Colon (tissue), 2 donors: ENCODE measurements around the gene MCUR1.
A peak's percentile ranks its signal among the peaks of the same experiment; 100 is the strongest.
"Not testable (repeated sequence)": the region's sequence is repeated elsewhere in the genome, so short reads cannot be mapped to it uniquely, and the experiment has no call there.

Experiments used
- FAIRE-seq: peaks from 2 replicates; lab custom pipeline; 2012; peaks lifted over from hg19 to GRCh38; lab: Jason Lieb, UNC
- donor health status: control.
- donor health status: control.

The MCUR1 gene

GRCh38 chr6:13828656-13829301, 14.4 kb upstream of the MCUR1 start:
- not testable (repeated sequence) for FAIRE-seq

DNA sequence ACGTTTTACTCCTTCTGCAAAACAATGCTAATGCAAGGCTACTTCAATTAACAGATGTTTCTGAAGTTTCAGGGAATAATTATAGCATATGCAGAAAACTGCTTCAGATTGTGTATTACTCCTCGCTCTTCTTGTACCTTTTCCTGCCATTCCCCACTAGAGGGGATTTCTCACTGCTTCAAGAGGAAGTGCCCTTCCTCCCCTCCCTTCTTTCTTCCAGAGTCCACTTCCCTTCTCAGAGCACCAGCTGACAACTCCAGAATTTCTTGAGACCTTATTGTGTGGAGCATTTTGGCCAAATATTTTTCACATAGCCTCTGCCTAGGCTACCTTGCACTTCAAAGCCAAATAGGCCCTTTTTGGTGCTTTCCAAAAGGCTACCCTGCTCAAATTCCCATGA, 12.7 kb upstream of the MCUR1 start:
- no peak for FAIRE-seq

DNA sequence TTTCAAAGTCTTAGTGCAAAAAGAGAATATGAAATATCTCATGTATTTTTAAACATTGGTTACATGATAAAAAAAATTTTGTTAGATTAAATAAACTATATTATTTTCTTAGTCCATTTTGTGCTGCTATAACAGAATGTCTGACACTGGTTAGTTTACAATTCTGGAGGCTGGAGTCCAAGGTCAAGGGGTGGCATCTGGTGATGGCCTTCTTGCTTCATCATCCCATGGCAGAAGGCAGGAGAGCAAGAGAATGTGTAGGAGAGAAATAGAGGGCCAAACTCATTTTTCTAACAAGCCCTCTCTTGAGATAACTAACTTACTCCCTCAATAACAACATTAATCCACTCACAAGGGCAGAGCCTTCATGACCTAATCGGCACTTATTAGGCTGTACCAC, 11.5 kb upstream of the MCUR1 start:
- no peak for FAIRE-seq

- FAIRE-seq, result no peak
Observed at GRCh38 chr6:13818341-13818740, 4.0 kb upstream of the MCUR1 start.

DNA sequence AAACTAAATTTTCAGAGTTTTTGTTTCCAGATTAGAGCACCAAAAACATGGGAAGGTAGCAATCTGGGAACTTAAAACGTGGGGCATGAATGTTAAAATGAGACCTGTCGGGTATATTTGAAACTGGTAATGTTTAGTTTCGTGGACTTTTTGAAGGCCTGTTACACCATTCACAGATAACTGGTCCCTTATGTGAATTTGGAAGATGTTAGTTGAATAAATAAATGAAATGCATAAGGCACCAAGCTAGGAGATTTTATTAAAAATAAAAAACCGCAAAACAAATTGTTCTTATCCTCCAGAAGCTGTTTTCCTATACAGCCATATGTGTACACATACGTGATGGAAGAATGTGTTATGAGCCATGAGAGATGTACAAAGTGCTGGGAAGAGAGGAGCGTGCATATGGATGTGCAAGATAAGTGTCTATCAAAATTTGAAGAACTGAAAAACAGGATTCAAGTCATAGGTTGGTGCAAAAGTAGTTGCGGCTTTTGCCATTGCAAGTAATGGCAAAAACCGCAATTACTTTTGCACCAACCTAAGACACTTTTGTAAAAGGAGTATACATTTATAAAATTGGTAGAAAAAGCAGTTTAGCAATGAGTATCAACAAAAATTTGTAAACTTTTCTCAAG, 700 bp upstream of the MCUR1 start:
- FAIRE-seq, result no peak

- no peak for FAIRE-seq
Observed at GRCh38 chr6:13813621-13814175, 659 bp downstream of the MCUR1 start.

DNA sequence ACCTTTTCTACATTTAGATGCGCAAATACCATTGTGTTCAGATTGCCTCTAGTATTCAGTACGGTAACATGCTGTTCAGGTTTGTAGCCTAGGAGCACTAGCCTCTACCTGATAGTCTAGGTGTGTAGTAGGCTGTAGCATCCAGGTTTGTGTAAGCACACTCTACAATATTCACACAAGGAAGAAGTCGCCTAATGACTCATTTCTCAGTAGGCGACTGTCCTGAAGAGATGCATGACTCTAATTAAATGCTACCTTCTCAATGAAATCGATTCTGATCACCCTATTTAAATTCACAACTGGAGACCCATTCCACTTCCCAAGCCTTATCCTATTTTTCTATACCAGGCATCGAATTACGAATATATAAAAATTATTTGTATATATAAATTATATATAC, 1.3 kb downstream of the MCUR1 start:
- FAIRE-seq, result no peak

GRCh38 chr6:13812359-13812642, 2.1 kb downstream of the MCUR1 start:
- no peak for FAIRE-seq

DNA sequence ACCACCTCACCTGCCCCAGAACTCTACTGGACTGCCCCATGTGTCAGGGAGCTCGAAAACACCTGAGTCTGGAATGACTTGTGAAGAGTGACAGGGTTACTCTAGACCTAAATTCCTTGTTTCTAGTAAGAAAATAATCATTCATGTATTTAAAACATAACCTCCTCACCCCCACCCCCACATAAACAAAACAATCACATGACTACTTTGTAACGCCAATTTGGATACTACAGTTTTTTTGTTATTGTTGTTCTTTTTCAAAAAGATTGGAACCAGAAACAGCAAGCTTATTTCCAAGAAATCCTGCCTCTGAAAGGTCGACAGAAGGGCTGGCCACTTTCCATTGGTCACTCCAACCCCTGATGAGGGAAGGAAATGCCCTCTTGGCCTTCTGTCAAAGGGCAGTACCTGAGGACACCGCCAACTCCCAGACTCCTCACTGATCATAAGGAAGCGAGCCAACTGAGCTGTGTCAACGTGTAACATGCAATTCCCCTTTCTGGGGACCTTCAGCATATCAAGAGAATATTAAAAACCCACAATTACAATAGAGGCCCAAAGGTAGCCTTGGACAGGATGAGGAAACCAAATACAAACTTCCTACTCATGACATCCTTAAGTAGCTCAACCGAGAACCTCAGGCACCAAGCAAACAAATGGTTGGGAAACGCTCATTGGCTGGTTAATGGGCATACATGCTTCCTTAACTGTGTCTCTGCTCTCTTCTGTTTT, 2.6 kb downstream of the MCUR1 start:
- FAIRE-seq, result no peak

DNA sequence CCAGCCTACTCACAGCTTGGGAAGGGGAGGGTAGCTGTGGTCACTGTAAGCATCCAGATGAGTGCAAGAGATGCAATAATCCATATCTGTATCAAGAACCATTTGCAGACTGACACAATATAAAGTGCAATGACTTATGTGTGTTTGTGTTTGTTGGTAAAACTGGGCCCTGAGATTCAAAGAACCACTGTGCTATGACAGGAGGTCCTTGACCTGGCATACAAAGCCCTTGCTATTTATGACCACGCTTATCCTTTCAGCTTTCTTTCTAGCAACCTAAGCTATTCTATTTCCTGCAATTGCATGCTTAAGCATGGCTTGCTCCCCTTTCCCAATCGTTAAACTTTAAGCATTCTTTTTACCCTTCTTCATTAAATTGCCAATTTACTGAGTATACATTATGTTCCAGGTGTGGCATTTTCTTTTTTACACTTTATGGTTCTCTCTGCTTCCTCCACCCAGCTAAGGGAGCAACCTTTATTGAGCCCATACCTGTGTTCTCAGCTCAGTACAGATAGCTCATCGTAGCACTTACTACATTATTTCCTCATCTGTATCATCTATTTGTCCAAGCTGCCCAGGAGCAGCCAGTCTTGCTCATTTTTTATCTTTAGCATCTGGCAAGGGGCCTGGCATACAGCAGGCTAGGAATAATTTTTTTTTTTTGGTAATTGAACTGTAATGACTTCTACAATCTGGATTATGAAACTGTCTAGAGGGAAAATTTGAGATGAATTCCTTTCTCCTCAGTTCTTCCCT, 3.5 kb downstream of the MCUR1 start:
- no peak for FAIRE-seq

DNA sequence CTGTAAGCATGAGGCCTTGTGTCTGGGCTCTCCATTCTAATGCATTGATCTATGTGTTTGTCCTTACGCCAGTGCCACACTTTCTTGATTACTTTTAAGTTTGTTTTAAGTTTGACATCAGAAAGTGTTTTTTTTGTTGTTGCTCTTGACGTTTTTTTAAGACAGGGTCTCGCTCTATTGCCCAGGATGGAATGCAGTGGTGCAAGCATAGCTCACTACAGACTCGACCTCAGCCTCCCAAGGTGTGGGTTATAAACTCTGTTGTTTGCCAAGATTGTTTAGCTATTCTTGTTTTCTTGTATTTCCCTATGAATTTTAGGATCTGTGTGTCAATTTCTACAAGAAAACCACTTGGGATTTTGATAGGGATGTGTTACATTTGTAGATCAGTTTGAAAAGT, 5.6 kb downstream of the MCUR1 start:
- FAIRE-seq, result no peak

GRCh38 chr6:13807696-13808095, 6.7 kb downstream of the MCUR1 start:
- no peak for FAIRE-seq

GRCh38 chr6:13803581-13803980, 10.8 kb downstream of the MCUR1 start:
- no peak for FAIRE-seq

- no peak for FAIRE-seq
Observed at GRCh38 chr6:13800615-13801014, 13.7 kb downstream of the MCUR1 start.

- no peak for FAIRE-seq
Observed at GRCh38 chr6:13796781-13797180, 17.6 kb downstream of the MCUR1 start.

- FAIRE-seq, result peak; percentile 84
Observed at GRCh38 chr6:13795041-13795750, 19.2 kb downstream of the MCUR1 start.

- no peak for FAIRE-seq
Observed at GRCh38 chr6:13794184-13794583, 20.2 kb downstream of the MCUR1 start.

GRCh38 chr6:13789746-13790145, 24.6 kb downstream of the MCUR1 start:
- no peak for FAIRE-seq

- FAIRE-seq, result no peak
Observed at GRCh38 chr6:13788820-13789219, 25.5 kb downstream of the MCUR1 start.

GRCh38 chr6:13787137-13787536, 27.2 kb downstream of the MCUR1 start:
- no peak for FAIRE-seq

- FAIRE-seq, result not testable (repeated sequence)
Observed at GRCh38 chr6:13780162-13780561, 34.2 kb downstream of the MCUR1 start.

GRCh38 chr6:13778028-13778427, 36.3 kb downstream of the MCUR1 start:
- no peak for FAIRE-seq
